K562 (cell line): Measurements from ENCODE around the gene PPM1M. TPM values are rescaled to one million over a fixed set of nuclear protein-coding genes. Genes with fewer than 3 reads are reported as not detected.

ENCODE experiments used
- CSDE1 ChIP-seq, 2 experiments: fragments of 450-650 bp; IDR thresholded peaks; 2 replicates each; pipeline ENCODE4 v1.6.1; 2016; ENCODE audit warnings: mild to moderate bottlenecking in 1 of 2
- CTCFL ChIP-seq: IDR thresholded peaks from 2 replicates; pipeline ENCODE4 v1.6.1; 2011; ENCODE audit warnings: borderline replicate concordance, low read depth, mild to moderate bottlenecking, moderate library complexity, low read length; ENCODE audit not compliant: insufficient read depth, poor library complexity, severe bottlenecking
- HMGN3 ChIP-seq: IDR thresholded peaks from 2 replicates; pipeline ENCODE4 v1.6.1; 2011; ENCODE audit warnings: borderline replicate concordance, low read depth, mild to moderate bottlenecking, mixed read lengths, low read length; ENCODE audit not compliant: insufficient read length; ENCODE audit errors: extremely low read depth
- PCBP1 ChIP-seq: fragments of 200-400 bp; formaldehyde crosslinking; IDR thresholded peaks from 2 replicates; pipeline ENCODE4 v1.6.1; 2018; ENCODE audit warnings: mild to moderate bottlenecking, low read depth, low read length; ENCODE audit not compliant: poor library complexity, severe bottlenecking
- PHF20 ChIP-seq: fragments of 450-650 bp; IDR thresholded peaks from 2 replicates; pipeline ENCODE4 v1.6.1; 2018; ENCODE audit not compliant: partially characterized antibody
- PML ChIP-seq: IDR thresholded peaks from 2 replicates; pipeline ENCODE4 v1.6.1; 2012; ENCODE audit warnings: low read length, inconsistent platforms
- SRSF9 ChIP-seq: fragments of 200-400 bp; formaldehyde crosslinking; IDR thresholded peaks from 2 replicates; pipeline ENCODE4 v1.6.1; 2017; ENCODE audit warnings: low read depth, low read length, borderline replicate concordance
- ZNF384 ChIP-seq: IDR thresholded peaks from 2 replicates; pipeline ENCODE4 v1.6.1; 2012; ENCODE audit warnings: low read depth, low read length, improper control_type of control experiment
- ZNF830 ChIP-seq: fragments of 250-450 bp; sonication (Bioruptor Pico); IDR thresholded peaks from 2 replicates; pipeline ENCODE4 v1.5.0; 2021; ENCODE audit warnings: mild to moderate bottlenecking
- polyA plus RNA-seq, 8 experiments: library from polyadenylated mRNA; depleted of rRNA in 4 of 8; stranded (reverse) in 5 of 8; unstranded in 3 of 8; fragments of >200 nt; fragmentation: Nextera tagmentation in 2 of 8; fragmentation: Illumina TruSeq in 1 of 8; extraction: Ambion mirVana in 2 of 8; extraction: Trizol in 1 of 8; gene quantifications; 2 replicates each; pipeline versions ENCODE4 v1.2.1 to v1.2.3, GENCODE V29; 2011 to 2014; ENCODE audit warnings: inconsistent platforms in 1 of 8, missing spikeins in 1 of 8
- total RNA-seq, 7 experiments: library from RNA; depleted of rRNA in 6 of 7; stranded (reverse); fragments of >200 nt in 6 of 7; fragmentation: Illumina TruSeq in 2 of 7; extraction: Trizol in 2 of 7; gene quantifications; 2 replicates each; pipeline versions ENCODE4 v1.2.1 to v1.2.3, GENCODE V29; 2011 to 2021; ENCODE audit warnings: low replicate concordance in 1 of 7

The PPM1M gene
- total and polyA plus RNA-seq, 9 of the 15 experiments (the other 6 are each of a cell fraction or from before 2014, with no cell fraction given), result 1.4 to 9.2 (median 4.4) TPM

- TF ChIP-seq PML (no peak), PCBP1 (no peak), ZNF830 (CRISPR knock-in tag) (no peak), SRSF9 (no peak), HMGN3 (no peak), ZNF384 (no peak), CTCFL (no peak), CSDE1 (IDR thresholded peaks at IDR 0.05) (peak in 1 of 2 experiments; percentile 52; a peak in 1 of 4 replicates), PHF20 (no peak)
These were observed 3.4 kb downstream of the PPM1M start (continued) for GRCh38 chr3:52248816-52249547.
